HT-29 (cell line): ENCODE results near the gene PTPRE. TPM values are rescaled to one million over a fixed set of nuclear protein-coding genes. Genes with fewer than 3 reads are reported as not detected.

Experiments used
- DNase-seq: peaks from one replicate; pipeline ENCODE4 v3.0.0-alpha.2; 2015; ENCODE audit warnings: low spot score
- total RNA-seq: library from RNA; depleted of rRNA; stranded (reverse); fragments of >200 nt; shearing (Covaris generic); gene quantifications from 2 replicates; pipeline ENCODE4 v1.2.3, GENCODE V29; 2014

Gene PTPRE
- total RNA-seq, 1 experiment from 2014 or later = 3.4 TPM

DNA sequence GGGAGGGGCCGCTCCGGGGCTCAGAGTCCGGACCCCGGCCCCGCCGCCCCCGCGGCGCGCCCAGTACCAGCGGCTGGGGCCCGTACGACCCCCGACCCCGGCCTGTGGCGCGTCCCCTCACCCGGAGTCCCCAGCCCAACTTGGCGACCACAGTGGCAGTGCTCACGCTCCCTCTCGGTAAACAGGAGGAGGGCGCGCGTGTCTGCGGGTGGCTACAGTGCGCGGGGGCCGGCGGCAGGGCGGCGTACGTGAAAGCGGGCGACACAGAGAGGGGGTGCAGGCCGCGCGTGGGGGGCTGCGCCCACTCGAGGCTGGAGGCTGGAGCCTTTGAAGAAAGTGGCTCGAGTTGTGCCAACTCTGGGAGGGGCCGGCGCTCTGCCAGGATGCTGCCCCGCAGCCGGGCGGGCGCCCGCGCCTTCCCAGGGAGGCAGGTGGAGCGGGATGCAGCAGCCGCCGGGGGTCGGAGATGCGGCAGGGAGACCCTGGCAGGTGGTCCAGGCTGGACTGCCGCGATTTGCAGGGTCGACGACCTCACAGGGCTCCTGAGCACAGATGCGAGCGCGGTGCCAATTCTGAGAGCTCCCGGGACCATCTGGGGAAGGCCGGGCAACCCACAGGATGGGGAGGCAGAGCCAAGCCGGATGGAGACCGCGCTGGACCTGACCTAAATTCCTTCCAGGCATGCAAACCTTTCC is 655 bp downstream of the PTPRE start:
- DNase-seq = no peak

DNA sequence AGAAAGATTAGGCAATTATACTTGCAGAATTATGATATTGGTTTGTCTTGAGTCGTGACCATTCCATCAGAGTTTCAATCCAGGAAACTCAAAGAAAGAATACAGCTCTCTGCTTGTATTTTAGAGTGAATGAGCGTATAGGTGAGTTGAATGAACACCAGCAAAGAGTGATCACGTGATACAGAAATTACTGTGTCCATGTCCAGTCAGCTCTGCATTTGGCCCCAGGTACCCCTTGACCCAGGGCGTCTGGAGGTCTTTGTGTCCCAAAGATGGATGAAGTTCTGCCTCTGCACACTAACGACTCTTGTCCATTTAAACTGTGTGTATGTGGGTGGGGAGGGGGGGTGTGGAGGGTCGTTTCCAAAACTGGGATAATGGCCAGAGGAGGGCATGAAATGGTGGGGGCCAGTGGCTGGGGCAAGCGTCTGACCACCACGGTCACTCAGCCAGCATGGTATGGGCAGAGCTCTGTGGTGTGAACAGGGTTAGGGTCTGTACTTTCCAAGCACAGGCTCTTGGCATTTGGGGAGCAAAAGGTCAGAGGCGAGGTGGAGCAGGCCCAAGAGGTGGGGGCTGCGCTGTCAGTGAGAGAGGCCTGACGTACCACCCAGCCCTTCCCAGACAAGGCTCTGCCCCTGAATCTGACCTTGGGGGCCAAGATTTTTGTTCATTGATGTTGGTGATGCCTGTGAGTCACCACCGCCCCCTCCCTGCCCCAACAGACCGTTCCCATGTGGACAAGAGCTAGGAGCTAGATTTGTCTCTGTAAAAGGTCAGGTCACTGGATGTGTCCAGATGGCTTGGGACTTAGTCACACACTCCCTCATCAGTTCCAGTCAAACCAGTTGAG is 1.4 kb downstream of the PTPRE start:
- peak; percentile 80 for DNase-seq

DNA sequence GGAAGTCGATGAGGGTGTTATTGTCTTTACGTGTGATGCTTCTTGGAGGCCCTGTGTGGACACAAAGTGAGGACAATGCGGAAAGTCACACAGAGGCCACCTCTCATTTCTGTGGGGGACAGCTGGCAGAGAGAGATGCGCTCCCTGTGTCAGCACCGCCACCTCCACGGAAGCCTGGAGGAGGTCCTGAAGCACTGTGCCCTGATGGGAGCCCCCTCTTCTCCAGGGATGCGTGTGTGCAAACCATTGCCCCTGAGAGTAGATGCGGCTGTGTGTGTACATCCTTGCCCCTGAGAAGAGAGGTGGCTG is 2.0 kb downstream of the PTPRE start:
- DNase-seq = no peak

DNA sequence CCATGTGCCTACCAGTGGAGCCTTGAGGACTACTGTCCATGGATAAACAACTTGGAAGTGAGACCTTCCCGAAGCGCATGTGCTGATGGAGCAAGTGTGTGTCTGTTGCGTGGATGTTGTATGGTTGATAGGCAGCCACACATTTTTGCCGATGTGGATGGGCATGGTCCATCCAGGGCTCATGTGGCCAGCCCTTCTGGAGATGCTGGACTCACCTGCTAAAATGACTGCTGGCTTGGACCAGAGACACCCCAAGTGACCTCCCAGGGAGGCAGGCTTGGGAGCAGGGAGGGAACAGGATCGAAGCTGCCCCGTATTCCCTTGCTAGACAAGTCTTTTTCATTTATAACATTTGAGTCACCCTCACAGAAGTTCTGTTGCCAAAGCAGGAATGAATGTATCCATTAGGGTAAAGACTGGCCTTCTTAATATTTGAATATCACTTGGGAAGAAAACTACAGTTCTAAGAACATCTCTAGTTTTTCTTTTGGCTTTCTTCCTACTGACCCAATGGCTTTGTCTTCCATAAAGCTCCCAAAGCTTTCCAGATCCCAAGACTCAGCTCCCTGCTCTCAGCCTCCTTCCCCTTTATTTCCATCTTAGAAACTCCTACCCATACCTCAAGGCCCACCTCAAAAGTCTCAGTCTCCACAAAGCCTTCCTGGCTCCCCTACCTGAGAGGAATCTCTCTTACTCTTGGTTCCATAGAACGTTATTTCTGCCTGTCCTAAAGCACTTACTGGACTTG is 3.0 kb downstream of the PTPRE start:
- no peak for DNase-seq

DNA sequence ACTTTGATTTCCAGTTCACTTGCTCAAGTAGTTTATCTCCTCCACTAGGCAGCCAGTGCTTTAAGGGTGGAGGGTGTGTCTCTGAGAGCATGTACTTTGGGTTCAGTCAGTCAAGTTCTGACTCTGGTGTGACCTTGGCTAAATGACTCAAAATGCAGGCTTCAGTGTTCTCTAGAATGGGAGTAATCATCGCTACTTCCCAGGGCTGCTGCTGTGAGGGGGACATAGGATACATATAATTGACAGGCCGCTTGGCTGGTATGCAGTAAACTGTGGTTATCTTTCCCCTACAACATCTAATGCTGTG is 3.5 kb downstream of the PTPRE start:
- DNase-seq = no peak

DNA sequence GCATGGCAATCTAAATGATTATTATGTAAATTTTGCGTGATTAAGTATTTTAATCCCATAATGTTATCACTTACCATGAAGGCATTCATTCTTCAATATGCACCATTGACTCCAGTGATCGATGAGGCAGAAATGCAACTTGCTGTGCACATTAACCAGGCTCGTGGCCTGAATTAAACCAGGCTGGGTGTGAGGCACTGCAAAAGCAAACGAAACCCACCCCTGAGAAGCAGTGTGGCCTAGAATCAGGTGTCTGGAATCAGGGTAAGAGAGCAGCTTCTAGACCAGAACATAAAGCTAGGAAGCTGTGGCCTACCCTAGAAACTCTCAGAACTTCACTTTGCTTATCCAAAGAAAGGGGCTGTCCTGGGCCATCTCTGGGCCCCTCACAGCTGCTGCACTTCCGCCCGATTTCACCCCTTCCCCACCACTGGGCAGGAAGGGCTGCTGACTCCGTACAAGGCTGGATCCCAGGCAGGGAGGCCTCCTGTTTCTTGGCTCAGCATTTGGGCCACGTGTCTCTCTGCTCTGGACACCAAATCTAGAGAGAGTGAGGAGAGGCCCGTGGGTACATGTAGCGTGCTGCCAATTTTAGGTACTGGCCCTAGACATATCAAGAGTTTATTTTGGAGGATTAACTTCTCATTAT is 4.4 kb downstream of the PTPRE start:
- no peak for DNase-seq

DNA sequence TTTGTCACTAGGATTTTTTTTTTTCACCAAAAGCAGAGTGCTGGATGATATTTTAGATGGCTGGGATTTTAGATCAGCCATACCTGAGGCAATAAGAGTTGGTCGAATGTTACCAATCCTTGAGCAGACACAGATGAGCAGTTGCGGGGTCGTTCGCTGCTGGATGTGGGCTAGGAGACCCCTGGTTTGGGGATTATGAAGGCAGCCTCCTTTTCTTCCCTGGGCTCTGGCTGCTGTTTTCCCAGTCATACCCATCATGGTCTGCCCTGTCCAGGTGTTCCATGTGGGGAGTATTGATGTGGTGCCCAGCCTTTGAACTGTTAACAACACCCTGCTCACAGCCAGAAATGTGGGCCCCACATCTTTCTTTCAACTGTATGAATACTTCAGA is 5.0 kb downstream of the PTPRE start:
- DNase-seq = no peak

DNA sequence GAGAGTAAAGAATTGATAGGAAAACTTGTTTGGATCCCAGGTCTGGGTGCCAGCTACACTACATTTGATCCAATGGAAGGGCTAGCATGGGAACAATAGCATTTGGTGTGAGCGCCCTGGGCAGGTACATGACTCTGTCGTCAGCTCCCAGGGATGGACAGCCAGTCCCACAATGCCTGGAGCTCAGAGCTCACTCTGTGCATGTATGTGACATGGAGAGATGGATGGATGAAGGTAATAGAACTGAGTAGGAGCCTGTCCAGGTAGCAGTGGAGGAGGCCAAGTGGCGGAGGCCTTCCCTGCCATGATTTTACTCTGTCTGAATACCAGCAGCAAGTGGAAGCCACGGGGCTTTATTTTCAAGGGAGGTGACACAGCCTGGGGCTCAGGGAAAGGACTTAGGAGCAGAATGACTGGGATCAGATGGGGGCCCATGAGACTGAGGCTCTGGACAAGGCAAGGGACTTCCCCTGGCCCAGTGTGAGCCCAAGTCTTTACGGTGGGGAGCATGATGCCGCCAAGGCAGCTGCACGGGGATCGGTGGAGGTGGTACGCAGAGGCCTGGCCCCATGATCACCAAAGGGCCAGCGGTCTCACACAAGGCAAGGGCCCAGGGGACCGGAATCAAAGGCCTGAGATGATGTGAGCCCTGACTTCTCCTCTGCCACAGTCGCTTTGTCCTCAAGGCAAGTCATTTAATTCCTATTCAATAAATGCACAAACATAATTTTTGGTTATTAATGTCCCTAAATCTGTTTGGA is 5.9 kb downstream of the PTPRE start:
- DNase-seq = no peak

DNA sequence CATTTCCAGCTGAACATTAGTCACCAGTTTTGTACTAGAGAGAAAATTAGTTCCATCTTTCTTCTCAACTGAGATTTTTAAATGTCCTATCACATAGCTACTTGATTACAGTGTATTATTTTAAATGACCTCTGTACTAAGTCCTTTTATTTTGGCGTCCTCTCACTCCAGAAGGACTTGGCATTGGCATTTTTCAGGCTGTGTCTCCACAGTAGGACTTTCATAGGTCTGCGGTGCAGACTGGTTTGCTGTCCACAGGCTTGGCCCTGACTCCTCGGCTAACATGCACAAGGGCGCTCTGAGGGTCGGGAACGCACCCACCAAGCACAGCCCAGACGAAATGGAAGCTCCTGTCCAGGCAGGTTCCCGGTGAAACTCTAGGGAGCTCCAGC is 6.5 kb downstream of the PTPRE start:
- no peak for DNase-seq

DNA sequence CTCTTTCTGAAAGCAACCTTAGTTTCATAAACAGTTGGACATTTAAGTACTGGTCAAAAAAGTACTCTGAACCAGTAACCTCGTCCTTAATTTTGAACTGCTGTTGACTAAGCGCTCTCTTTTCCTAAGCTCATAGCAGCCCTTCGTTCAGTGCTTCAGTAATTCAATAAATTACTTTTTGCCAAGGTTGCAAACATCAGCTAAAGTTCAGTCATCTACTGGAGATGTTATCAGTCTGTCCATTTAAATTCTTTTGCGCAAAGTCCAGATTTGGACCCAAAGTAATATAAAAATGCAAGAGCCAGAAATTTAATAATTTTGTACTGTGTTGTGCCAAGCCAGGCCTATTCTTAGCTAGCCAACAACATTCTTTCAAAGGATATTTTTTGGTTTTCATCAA is 8.4 kb downstream of the PTPRE start:
- DNase-seq = no peak

DNA sequence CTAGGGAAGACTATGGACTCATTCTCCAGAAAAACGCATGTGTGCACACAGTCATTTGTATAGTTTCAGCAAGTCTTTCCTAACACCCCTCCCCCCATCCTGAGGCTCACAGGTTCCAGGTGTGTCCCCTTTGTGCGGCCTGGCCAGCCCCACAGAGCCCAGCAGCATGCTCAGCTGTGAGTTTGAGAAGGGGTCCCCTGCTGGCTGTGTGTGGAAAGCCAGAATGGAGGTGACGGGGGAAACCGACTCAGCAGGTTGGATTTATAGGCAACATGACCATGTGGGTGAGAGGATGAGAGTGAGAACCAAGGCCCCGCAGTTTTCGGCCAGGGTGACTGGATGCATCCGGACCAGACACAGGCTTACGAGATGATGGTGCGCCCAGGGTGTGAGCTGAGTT is 9.9 kb downstream of the PTPRE start:
- no peak for DNase-seq

DNA sequence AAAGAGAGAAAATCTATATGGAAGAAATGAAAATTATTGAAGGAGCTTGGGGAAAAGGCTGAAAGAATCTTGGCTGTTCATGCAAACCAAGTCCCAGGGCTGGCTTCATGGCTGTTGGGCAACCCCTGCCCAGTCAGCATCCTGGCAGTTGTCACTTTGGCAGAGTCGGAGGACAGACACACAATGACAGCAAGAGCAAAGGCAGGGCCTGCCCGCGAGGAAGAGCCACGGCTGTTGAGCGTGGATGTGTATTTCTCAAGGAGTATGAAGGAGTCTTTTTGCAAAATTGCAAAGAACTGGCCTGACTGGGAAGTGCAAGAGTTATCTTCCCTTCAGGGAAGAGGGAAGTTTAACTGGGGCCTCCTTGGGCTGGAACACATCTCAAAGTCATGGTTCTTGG is 11.7 kb downstream of the PTPRE start:
- no peak for DNase-seq

DNA sequence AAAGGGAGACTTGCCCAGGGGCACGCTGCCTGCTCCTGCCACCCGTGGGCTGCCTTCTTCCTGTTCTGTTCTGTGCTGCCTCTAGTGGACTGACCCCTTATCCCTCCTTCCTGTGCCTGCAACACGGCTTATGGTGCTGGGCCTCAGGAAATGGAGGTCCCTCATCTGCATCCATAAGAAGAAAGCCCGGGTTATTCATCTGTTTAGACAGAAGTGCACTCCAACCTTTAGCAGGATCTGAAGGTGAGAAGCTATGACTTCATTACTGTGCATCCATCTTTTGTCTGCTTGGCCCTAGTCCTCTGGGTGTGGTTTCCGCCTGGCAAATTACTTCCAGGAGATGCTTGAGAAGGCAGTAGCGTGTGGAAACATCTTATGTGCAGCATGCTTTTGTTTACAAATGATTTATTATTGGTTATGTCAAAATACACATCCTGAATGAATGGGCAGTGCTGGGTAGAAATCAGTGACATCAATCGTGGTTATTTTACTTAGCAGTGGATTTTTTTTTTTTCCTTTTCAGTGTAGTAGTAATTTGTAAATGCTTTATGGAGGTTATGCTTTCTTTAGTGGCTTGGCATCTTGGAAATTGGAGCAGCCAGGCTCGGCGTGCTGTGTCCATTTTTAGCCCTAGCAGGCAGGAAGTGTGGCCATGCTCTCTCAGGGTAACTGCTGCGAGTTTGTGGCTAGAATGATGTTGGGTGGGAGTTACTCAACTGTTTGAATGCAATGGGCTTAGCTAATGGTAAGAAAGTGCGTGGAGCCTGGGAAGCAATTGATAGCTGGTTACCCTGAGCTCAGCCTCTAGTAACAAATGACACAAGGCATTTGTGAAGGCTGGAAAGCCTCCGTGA is 12.7 kb downstream of the PTPRE start:
- peak; percentile 27 for DNase-seq

DNA sequence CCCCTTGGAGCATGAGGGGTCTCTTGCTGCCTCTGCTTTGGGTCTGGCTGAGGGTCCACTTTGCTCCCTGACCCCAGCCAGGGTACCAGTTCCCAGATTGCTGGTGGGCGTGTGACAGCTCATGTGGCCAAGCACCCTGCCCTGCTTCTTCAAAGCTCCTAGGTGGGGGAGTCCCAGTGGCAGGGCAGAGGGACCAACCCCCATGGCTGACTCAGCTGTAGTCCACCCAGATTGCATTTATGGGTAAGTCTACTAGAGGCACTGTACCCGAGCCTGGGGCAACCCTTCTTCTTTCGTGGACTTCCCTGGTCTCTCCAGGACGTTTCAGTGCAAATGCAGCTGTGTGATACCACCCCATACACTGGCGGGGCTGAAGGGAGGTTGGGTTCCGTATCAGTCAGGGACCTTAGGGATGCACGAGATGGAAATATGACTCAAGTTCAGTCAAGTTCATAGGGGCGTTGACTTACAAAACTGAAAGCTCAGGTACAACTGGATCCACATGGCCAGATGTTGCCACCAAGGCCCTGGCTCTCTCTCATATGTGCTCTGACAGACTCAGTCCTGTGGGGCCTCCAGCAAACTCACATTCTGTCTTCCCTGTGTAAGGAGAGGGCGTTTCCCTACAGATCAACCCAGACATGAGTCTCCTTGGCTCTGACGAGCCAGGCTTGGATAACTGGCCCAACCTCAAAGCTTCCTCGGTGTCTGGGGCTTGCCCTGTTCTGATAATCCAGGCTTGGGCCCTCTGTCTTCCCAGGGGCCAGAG is 13.6 kb downstream of the PTPRE start:
- no peak for DNase-seq

DNA sequence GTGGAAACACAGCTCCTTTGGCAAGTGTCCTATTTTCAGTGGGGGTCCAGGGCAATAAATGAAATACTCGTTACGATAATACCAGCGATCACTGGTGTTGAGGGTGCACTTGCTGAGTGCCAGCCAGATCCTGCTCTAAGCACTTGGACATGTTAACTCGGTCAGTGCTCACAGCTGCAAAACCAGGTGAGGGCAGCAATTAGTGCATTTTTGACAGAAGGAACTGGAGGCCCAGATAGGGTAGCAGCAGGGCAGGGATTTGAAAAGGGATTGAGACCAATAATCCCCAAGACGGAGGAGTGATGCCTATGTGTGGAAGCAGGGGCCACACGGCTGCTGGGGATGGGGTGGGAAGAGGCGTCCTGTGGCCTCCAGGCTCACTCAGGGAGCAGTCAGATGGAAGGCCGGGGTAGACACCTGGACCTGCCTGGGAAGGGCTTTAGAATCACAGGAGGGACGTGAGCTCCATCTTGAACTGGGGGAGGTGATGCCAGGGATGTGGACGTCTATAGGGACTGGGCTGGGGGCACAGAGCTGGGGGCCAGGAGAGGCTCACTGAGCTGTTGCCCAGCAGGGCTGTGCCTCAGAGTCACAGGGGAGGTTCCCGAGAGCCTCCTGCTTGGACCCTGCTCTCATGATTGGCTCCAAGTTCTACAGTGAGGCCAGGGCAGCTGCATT is 14.3 kb downstream of the PTPRE start:
- DNase-seq = no peak

DNA sequence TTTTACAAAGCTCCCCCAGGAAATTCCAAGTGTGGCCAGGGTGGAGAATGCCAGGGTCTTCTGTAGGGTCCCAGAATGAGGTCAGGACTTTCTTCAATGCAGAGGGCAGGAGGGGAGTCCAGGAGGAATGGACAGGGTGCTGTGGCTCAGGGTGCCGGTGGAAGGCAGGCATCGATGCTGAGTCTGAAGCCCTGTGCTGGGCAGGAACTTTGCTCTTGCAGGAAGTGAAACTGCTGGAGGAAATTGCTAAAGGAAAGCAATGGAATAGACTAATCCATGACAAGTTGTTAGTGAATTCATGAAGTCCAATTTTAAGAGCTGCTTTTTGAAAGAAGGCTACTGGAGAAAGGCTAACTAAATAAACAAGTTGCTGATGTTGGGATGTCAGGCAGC is 14.8 kb downstream of the PTPRE start:
- no peak for DNase-seq

DNA sequence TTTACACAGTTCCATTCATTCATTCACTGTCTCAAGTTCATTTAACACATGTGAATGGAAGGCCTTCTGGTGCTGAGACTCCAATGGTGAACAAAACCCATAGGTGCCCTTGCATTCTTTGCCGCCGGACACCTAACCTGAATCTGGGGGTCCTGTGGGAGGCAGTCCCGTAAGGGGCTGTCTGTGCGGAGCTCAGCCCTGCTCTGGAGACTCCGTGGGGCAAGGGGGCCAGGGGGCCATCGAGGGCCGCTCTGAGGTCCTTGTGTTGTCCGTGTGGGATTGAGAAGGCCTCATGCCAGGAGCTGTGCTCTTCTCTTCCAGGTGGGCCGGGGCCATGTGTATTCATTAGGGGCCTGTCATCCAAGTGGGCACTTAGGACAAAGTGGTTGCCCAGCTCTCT is 15.3 kb downstream of the PTPRE start:
- no peak for DNase-seq

DNA sequence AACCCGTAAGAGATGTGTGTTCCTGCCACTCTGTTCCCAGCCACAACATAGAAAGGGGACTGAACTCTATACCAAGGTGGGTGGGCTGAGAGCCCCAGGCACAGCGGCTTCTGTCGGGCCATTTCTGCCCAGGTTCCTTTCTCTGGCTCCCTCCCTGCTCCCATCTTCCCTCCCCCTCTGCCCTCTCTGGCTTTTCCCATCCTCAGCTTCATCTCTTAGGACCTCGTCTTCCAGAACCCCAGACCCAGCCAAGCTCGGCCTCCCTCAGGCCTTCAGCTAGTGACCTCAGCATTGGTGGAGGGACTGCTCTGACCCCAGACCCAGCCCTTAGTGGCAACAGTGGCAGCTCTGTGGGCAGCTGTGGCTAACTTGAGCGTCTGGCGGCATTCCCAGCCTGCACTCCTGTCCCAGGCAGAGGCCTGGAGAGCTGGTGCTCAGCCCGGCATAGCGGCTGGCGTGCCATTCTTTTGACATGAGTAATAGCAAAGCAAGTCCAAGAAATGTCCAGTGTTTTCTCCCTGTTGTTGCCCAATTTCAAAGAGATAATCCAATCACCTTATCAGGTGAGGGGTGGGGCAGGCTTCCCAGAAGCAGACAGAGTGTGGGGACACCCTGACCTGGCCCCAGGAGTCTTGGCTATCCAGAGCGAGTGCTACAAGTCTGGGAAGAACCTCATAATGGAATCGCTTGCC is 15.9 kb downstream of the PTPRE start:
- DNase-seq = peak; percentile 77

DNA sequence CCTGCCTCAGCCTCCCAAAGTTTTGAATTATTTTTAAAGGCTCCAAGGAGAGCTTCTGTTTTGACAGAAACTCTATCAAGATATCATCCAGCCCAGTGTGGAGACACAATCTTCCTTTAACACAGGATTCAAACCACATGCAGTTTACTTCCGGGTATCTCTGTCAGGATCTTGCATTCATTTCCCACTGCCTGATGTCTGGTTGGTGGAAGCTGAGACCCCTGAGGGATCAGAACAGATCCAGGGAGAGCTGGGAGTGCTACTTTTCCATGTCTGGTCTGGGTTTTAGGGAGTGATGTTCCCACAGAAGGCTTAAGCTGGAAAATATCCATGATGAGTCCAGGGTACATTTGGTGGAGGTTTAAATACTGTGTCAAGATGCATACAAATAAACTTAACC is 16.7 kb downstream of the PTPRE start:
- DNase-seq = no peak
